ENCODE data around the gene GSTM1. TPM values are rescaled to one million over a fixed set of nuclear protein-coding genes. Genes with fewer than 3 reads are reported as not detected.

Gene GSTM1
- total RNA-seq, 2 experiments from 2014 or later, result not detected

GRCh38 chr1:109719337-109719837, 31.8 kb downstream of the GSTM1 start:
- POLR2A ChIA-PET, result no interaction called here
- CTCF ChIA-PET, result no interaction called here

DNA sequence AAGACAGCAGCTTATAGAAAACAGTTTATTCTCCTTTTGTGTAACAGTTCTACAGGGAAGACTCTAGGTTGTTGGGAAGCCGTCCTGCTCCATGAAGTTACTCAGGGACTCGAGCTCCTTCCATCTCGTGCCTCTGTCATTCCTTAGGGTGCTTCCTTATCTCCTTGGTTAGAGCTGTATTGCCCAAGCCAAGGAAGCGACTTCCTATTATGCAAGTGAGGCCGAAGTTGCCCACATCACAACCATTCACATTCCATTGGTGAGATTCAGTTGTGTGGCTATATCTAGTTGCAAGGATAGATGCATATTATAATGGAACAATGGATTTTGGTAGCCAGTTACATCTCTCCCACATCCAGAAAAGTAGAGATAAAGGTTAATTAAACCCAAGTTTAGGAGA, 33.4 kb downstream of the GSTM1 start:
- CTCF ChIA-PET, result no interaction called here

DNA sequence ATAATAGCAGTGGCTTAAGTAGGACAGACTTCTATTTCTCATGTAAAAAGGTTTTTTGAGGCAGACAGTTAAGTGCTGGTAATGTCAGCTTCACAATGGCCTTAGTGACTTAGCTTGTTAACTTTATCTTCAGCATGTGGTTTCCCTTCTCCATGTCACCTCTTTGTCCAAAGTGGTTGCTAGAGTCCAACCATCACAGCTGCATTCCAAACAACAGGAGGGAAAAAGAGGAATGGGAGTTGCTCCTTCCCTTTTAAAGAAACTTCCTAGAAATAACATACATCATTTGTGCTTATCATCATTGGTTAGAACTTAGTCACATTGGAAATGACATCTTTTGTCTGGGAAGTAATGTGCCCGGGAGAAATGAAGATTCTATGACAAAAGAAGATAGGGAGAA, 34.4 kb downstream of the GSTM1 start:
- POLR2A ChIA-PET, result no interaction called here
- CTCF ChIA-PET, result no interaction called here

More for the DNA sequence above, 33.4 kb downstream of the GSTM1 start:
- POLR2A ChIA-PET, result no interaction called here

- POLR2A ChIA-PET, result no interaction called here
- CTCF ChIA-PET, result no interaction called here
Measured at GRCh38 chr1:109722908-109723691, 35.5 kb downstream of the GSTM1 start.

DNA sequence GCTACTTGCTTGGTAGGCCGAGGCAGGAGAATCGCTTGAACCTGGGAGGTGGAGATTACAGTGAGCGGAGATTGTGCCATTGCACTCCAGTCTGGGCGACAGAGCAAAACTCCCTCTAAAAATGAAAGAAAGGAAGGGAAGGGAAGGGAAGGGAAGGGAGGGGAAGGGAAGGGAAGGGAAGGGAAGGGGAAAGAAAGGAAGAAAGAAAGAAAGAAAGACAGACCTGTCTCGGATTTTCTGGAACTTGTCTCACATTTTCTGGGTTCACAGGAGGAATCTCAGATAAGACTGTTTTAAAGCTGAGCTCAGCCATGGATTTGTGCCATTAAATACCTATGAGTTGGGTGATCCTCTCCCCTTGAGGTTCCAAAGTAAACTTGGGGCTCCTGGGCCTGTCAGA, 37.3 kb downstream of the GSTM1 start:
- ChIA-PET POLR2A (no interaction called here), CTCF (no interaction called here)

- CTCF ChIA-PET, result no interaction called here
Measured at GRCh38 chr1:109725510-109725909, 37.9 kb downstream of the GSTM1 start.

DNA sequence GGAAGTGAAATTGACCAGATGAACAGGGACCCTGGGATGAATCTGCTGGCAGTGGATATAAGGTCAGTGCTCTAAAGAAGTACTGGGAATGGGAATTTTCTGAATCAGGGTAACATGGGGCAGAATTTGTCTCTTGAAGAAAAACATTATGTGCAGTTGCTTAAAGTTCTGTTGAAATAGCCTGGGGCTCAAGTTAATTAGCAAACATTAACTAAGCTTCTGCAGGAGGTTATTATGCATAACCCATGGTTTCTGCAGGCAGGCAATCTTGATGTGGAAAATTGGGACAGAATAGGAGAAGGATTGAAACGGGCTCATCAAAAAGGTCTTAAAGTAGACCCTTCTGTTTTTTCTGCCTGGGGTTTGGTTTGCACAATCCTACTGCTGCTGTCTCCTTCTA, 38.4 kb downstream of the GSTM1 start:
- POLR2A ChIA-PET, result no interaction called here
- CTCF ChIA-PET, result no interaction called here

More at GRCh38 chr1:109725510-109725909, 37.9 kb downstream of the GSTM1 start:
- POLR2A ChIA-PET, result no interaction called here

- CTCF ChIA-PET, result no interaction called here
Measured at GRCh38 chr1:109726728-109727373, 39.2 kb downstream of the GSTM1 start.

DNA sequence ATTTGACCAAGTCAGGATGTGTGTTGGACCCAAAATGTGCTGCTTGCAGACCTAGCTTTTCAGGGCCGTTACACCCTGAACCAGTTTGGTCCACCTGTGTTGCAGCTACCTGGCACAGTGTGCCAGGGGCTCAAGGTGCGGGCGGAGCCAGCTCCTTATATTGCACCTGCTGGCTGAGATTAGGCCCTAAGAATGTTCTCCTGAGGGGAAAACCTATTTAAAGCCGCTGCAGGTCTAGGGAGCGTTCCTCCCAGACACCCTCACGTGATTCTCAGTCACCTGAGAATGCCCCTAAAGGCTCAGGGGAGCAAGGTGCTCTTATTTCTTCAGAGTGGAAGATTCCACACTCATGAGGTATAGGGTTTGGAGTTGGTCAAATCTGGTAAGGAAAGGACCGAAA, 41.3 kb downstream of the GSTM1 start:
- POLR2A ChIA-PET, result no interaction called here
- CTCF ChIA-PET, result no interaction called here

More at GRCh38 chr1:109726728-109727373, 39.2 kb downstream of the GSTM1 start:
- POLR2A ChIA-PET, result no interaction called here

DNA sequence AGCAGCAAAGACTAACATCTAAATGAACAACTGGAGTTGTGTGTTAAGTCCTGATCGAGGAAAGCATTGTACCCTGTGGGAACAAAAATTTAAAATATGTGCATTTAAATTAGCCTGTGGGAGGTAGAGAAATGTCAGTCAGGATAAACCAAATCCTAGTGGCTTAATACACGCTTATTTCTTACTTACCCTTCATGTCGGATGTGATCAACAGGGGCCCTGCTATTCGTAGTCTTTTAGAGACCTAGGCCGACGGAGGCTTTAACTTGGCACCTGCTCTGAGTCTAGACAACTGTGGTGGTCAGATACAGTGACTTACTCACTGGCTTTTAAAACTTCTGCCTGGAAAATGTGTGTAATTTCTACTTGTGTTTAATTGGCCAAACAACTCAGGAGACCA, 43.0 kb downstream of the GSTM1 start:
- ChIA-PET POLR2A (no interaction called here), CTCF (no interaction called here)

- ChIA-PET CTCF (interaction anchor here (0.5 kb wide), 1 partner anchor 295 kb away, joined by 3 read pairs; no protein-coding TSS in a partner anchor), POLR2A (no interaction called here)
Measured at GRCh38 chr1:109732390-109732881, 44.8 kb downstream of the GSTM1 start.

DNA sequence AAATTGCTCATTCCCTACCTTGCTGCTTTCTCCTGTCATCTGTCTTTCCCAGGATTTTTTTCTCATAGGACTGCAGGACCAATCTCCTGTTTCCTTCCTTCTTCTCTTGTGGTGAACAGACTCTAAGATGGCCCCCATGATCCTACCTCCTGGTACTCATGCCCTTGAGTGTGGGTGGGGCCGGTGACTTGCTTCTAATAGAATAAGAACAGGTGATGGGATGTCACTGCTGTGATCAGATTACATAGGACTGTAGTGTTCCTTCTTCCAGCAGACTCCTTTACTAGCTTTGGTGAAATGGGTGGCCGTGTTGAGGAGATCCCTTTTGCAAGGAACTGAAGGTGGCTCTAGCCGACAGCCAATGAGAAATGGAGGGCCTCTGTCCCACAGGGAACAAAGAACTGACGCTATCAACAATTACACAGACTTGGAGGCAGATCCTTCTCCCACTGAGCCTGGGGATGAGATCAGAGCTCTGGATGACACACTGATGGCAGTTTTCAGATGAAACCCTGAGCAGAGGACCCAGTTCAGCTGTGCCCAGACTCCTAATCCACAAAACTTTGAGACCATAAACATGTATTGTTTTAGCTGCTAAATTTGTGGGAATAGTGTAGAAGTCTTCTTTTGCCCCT, 45.7 kb downstream of the GSTM1 start:
- POLR2A ChIA-PET, result no interaction called here

DNA sequence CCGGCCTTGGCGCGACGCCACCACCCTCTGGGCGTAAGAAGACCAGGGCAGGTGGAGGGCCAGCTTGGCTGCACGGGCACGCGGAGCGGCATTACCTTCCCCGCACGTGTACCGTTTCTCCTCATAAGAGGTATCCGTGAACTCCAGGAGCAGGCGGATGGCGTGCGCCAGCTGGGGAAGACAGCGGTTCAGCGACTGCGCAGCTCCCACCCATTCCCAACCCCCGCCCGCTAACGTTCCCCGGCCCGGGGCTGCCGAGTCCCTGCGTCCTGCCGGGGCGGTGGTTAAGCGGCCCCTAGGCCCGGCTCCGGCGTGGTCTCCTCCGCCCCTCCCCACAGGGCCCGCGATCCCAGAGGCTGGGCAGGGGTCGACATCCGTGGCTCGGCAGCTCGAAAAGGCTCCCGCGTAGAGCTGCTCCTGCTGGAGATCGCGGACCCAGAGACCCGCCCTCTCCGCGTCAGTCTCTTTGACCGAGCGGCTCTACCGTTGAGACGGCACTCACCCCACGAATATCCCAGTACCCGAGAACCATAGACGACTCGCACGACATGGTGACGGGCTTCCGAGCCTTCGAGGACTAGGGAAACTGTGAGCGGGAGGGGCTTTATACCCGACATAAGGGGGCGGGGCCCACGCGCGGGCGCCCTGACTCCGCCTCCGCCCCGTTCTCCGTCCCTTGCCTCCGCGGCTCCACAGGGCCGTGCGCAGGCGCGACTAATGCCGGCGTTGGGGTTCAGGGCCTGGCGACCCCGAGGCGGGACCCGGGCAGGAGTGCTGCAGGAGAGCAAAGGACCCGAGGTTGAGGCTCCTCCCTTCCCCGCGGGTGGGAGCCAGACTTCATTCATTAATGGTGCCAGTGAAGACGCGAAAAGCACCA, 52.4 kb downstream of the GSTM1 start:
- CTCF ChIA-PET, result interaction anchor here (1.0 kb wide), 1 partner anchor 22 kb away, joined by 3 read pairs; no protein-coding TSS in a partner anchor
- POLR2A ChIA-PET, result no interaction called here

More for the DNA sequence above, 45.7 kb downstream of the GSTM1 start:
- CTCF ChIA-PET, result interaction anchor here (0.7 kb wide), 1 partner anchor 251 kb away, joined by 3 read pairs; no protein-coding TSS in a partner anchor

- POLR2A ChIA-PET, result no interaction called here
Measured at GRCh38 chr1:109740615-109741373, 53.2 kb downstream of the GSTM1 start, which contains the start of gene GSTM3. TSS of gene GSTM3 (minus strand) at chr1:109741038. CDS start at chr1:109740287, 751 bp downstream.

More at GRCh38 chr1:109740615-109741373, 53.2 kb downstream of the GSTM1 start, which contains the start of gene GSTM3:
- CTCF ChIA-PET, result no interaction called here

Other genes starting within 250 kb of the GSTM1 start
- gene SYPL2, start 221.3 kb upstream of the GSTM1 start, total RNA-seq, result under 1 TPM; 0.06 to 0.13 TPM
- gene ATXN7L2, start 203.9 kb upstream of the GSTM1 start, total RNA-seq, result 10 to 100 TPM; 16.5 to 16.8 TPM
- gene CYB561D1, start 193.7 kb upstream of the GSTM1 start, total RNA-seq, result 1 to 10 TPM; 7.1 to 8.2 TPM
- gene AMIGO1, start 178.1 kb upstream of the GSTM1 start, total RNA-seq, result 1 to 10 TPM; 2.6 to 3.2 TPM
- not detected for gene GPR61, start 147.9 kb upstream of the GSTM1 start, total RNA-seq
- 1 to 10 TPM; 9.2 to 9.3 TPM for gene GNAI3, start 139.2 kb upstream of the GSTM1 start, total RNA-seq
- 1 to 10 TPM; 1.3 to 1.4 TPM for gene GNAT2, start 68.2 kb upstream of the GSTM1 start, total RNA-seq
- gene AMPD2, start 68.0 kb upstream of the GSTM1 start, total RNA-seq, result 100 to 1,000 TPM in 1 of 2 experiments, 10 to 100 TPM in 1; 82.3 to 101 TPM
- 1 to 10 TPM; 1.4 to 1.8 TPM for gene GSTM4, start 31.7 kb upstream of the GSTM1 start, total RNA-seq
- 1 to 10 TPM; 3.1 to 4.1 TPM for gene GSTM2, start 19.8 kb upstream of the GSTM1 start, total RNA-seq
- not detected for gene GSTM5, start 24.4 kb downstream of the GSTM1 start, total RNA-seq
- 10 to 100 TPM in 1 of 2 experiments, 1 to 10 TPM in 1; 8.6 to 11.8 TPM for gene GSTM3, start 53.2 kb downstream of the GSTM1 start, total RNA-seq
- gene EPS8L3, start 76.1 kb downstream of the GSTM1 start, total RNA-seq, result not detected
- gene CSF1, start 223.0 kb downstream of the GSTM1 start, total RNA-seq, result 10 to 100 TPM; 44.8 to 46.6 TPM